GM12878 (cell line): ENCODE results near the gene CTNNA3. TPM values are rescaled to one million over a fixed set of nuclear protein-coding genes. Genes with fewer than 3 reads are reported as not detected.

ENCODE experiments used
- ATAC-seq: fragments of 200-7000 bp; cut with Tn5 transposase; 3 replicates; pipeline ENCODE4 v1.9.1; 2020; ENCODE audit warnings: mild to moderate bottlenecking, moderate library complexity
- BruUV-seq: library from RNA; stranded (reverse); fragments of 400-500 nt; replicated peaks from 2 replicates; lab custom pipeline; 2021; lab: Mats Ljungman, UMichigan
- CTCF ChIA-PET: fragments of 300-600 bp; sonication (Branson Sonifier 250); formaldehyde crosslinking; extraction: SDS; loops from one replicate; lab custom pipeline; 2021; ENCODE audit warnings: inconsistent platforms; lab: Yijun Ruan, JAX
- POLR2A ChIA-PET: fragments of 350-600 bp; formaldehyde crosslinking; extraction: SDS; loops from one replicate; lab custom pipeline; 2021; ENCODE audit warnings: inconsistent platforms; lab: Charles Lee
- RAD21 ChIA-PET: fragments of 300-600 bp; sonication (Branson Sonifier 250); formaldehyde crosslinking; loops from one replicate; lab custom pipeline; 2023; ENCODE audit warnings: antibody characterized with exemption; ENCODE audit not compliant: unreplicated experiment; lab: Charles Lee
- SMC1A ChIA-PET: fragments of 300-600 bp; sonication (Branson Sonifier 250); formaldehyde crosslinking; loops from one replicate; lab custom pipeline; 2023; ENCODE audit not compliant: unreplicated experiment, uncharacterized antibody; lab: Charles Lee
- DNase-seq: peaks from one replicate; pipeline ENCODE4 v3.0.0-alpha.2; 2011; ENCODE audit warnings: low read depth, low spot score
- FAIRE-seq: peaks from 3 replicates; lab custom pipeline; 2011; peaks lifted over from hg19 to GRCh38; lab: Jason Lieb, UNC
- H2AFZ ChIP-seq: 2 replicates; pipeline ENCODE4 v1.6.0; 2011; ENCODE audit warnings: low read depth, low read length, control low read depth; ENCODE audit not compliant: control insufficient read depth
- H3K27ac ChIP-seq: 2 replicates; pipeline ENCODE4 v1.5.1; 2011; ENCODE audit warnings: control low read depth; ENCODE audit not compliant: control insufficient read depth, insufficient read depth
- H3K27me3 ChIP-seq, 2 experiments: replicated peaks in 1 of 2; 2 replicates each; pipeline versions ENCODE4 v1.6.0 to v1.6.1; 2011; ENCODE audit warnings: low read length in 1 of 2; ENCODE audit not compliant: control insufficient read depth in 2 of 2, insufficient read depth in 2 of 2
- H3K36me3 ChIP-seq, 2 experiments: 2 replicates each; pipeline ENCODE4 v1.5.1; 2011; ENCODE audit warnings: low read length in 1 of 2; ENCODE audit not compliant: control insufficient read depth in 2 of 2, insufficient read depth in 2 of 2
- H3K4me1 ChIP-seq: 2 replicates; pipeline ENCODE4 v1.6.1; 2011; ENCODE audit warnings: mild to moderate bottlenecking, low read length, moderate library complexity, mixed read lengths; ENCODE audit not compliant: control insufficient read depth, insufficient read depth
- H3K4me2 ChIP-seq: 2 replicates; pipeline ENCODE4 v1.6.0; 2011; ENCODE audit warnings: control low read depth; ENCODE audit not compliant: control insufficient read depth, insufficient read depth
- H3K4me3 ChIP-seq: fragments of 200-600 bp; sonication (generic); 2 replicates; pipeline ENCODE4 v1.5.1; 2016
- H3K79me2 ChIP-seq: 2 replicates; pipeline ENCODE4 v1.6.0; 2011; ENCODE audit warnings: low read length; ENCODE audit not compliant: control insufficient read depth, insufficient read depth
- H3K9ac ChIP-seq: 2 replicates; pipeline ENCODE4 v1.8.0; 2011; ENCODE audit warnings: low read length, control low read depth, mixed read lengths; ENCODE audit not compliant: control insufficient read depth, insufficient read depth
- H3K9me3 ChIP-seq: replicated peaks from 3 replicates; pipeline ENCODE4 v1.5.1; 2011; ENCODE audit warnings: mild to moderate bottlenecking, low read length; ENCODE audit not compliant: control insufficient read depth, insufficient read depth
- H4K20me1 ChIP-seq: 2 replicates; pipeline ENCODE4 v1.6.0; 2011; ENCODE audit not compliant: control insufficient read depth, insufficient read depth
- CBX3 ChIP-seq: fragments of 200-600 bp; sonication (generic); IDR thresholded peaks from 2 replicates; pipeline ENCODE4 v1.6.1; 2016; ENCODE audit warnings: low read depth, borderline replicate concordance
- CEBPB ChIP-seq, 2 experiments: fragments of 150-350 bp in 1 of 2; IDR thresholded peaks; 2 replicates each; pipeline ENCODE4 v1.6.1; 2012 to 2014; ENCODE audit warnings: low read depth in 2 of 2, low read length in 2 of 2, borderline replicate concordance in 1 of 2, inconsistent platforms in 1 of 2
- EED ChIP-seq: sonication (generic); IDR thresholded peaks from 2 replicates; pipeline ENCODE4 v1.6.1; 2016; ENCODE audit warnings: antibody characterized with exemption, low read depth
- EZH2 ChIP-seq: IDR thresholded peaks from 2 replicates; pipeline ENCODE4 v1.6.1; 2012; ENCODE audit warnings: low read depth, mild to moderate bottlenecking, control low read depth, inconsistent platforms, low read length, borderline replicate concordance; ENCODE audit not compliant: control insufficient read depth
- GATAD2B ChIP-seq: fragments of 450-650 bp; conservative IDR thresholded peaks from 2 replicates; pipeline ENCODE4 v1.6.1; 2017; ENCODE audit warnings: low read depth, mild to moderate bottlenecking, moderate library complexity
- MTA2 ChIP-seq: fragments of 450-650 bp; IDR thresholded peaks from 2 replicates; pipeline ENCODE4 v1.6.1; 2016; ENCODE audit warnings: low read depth, mild to moderate bottlenecking, moderate library complexity
- MYB ChIP-seq: fragments of 150-350 bp; IDR thresholded peaks from 2 replicates; pipeline ENCODE4 v1.6.1; 2014; ENCODE audit warnings: mild to moderate bottlenecking, low read depth, low read length, borderline replicate concordance
- NR2F1 ChIP-seq: fragments of 450-650 bp; conservative IDR thresholded peaks from 2 replicates; pipeline ENCODE4 v1.6.1; 2017; ENCODE audit warnings: mild to moderate bottlenecking
- POLR2AphosphoS2 ChIP-seq: IDR thresholded peaks from 2 replicates; pipeline ENCODE4 v1.6.1; 2011; ENCODE audit warnings: low read depth, mild to moderate bottlenecking, low read length, improper control_type of control experiment, moderate library complexity
- RCOR1 ChIP-seq: conservative IDR thresholded peaks from 2 replicates; pipeline ENCODE4 v1.6.1; 2012; ENCODE audit warnings: low read depth, low read length, improper control_type of control experiment
- SMARCA5 ChIP-seq: fragments of 450-650 bp; IDR thresholded peaks from 2 replicates; pipeline ENCODE4 v1.6.1; 2017; ENCODE audit warnings: mild to moderate bottlenecking
- SP1 ChIP-seq: IDR thresholded peaks from one replicate; pipeline ENCODE4 v1.6.1; 2011; ENCODE audit warnings: low read depth, low read length
- STAT1 ChIP-seq: fragments of 450-650 bp; conservative IDR thresholded peaks from 2 replicates; pipeline ENCODE4 v1.6.1; 2014; ENCODE audit warnings: antibody characterized with exemption, mild to moderate bottlenecking
- SUPT20H ChIP-seq: IDR thresholded peaks from 2 replicates; pipeline ENCODE4 v1.6.1; 2011; ENCODE audit warnings: low read depth, mild to moderate bottlenecking, low read length, moderate library complexity, borderline replicate concordance; ENCODE audit not compliant: control insufficient read depth
- USF1 ChIP-seq: IDR thresholded peaks from 2 replicates; pipeline ENCODE4 v1.6.1; 2011; ENCODE audit warnings: borderline replicate concordance, low read depth, mild to moderate bottlenecking, moderate library complexity, mixed read lengths, low read length; ENCODE audit not compliant: insufficient read depth; ENCODE audit errors: extremely low read length
- WRNIP1 ChIP-seq: IDR thresholded peaks from 2 replicates; pipeline ENCODE4 v1.6.1; 2011; ENCODE audit warnings: low read depth, low read length, improper control_type of control experiment, borderline replicate concordance
- ZNF384 ChIP-seq: IDR thresholded peaks from 2 replicates; pipeline ENCODE4 v1.6.1; 2012; ENCODE audit warnings: low read depth, mild to moderate bottlenecking, low read length, improper control_type of control experiment, borderline replicate concordance
- WGBS: methylation state at CpG from one replicate; pipeline ENCODE4 v1.1.6; 2016; ENCODE audit warnings: low lambda C conversion rate; ENCODE audit not compliant: insufficient replicate concordance, insufficient coverage; ENCODE audit errors: missing lambda C conversion rate; 5-methylcytosine and 5-hydroxymethylcytosine counted together
- in situ Hi-C: fragments of 300-500 bp; cut with MboI; formaldehyde crosslinking; loops from 9 replicates; pipeline ENCODE4 v1.14.3; 2018; ENCODE audit warnings: mixed read lengths
- intact Hi-C: fragments of 100-400 bp; cut with micrococcal nuclease; formaldehyde crosslinking; loops from one replicate; pipeline ENCODE4 v1.14.2; 2022; ENCODE audit not compliant: unreplicated experiment
- polyA plus RNA-seq, 11 experiments: library from polyadenylated mRNA; depleted of rRNA in 4 of 11; unstranded in 6 of 11; stranded (reverse) in 5 of 11; fragments of >200 nt; fragmentation: Nextera tagmentation in 4 of 11; fragmentation: Illumina TruSeq in 1 of 11; extraction: Ambion mirVana in 4 of 11; extraction: Trizol in 1 of 11; gene quantifications; 1 replicate in 1 of 11; 2 replicates in 10 of 11; pipeline versions ENCODE4 v1.2.1 to v1.2.3, GENCODE V29; 2011 to 2016; ENCODE audit warnings: inconsistent platforms in 2 of 11, missing spikeins in 2 of 11, low read depth in 1 of 11
- total RNA-seq, 4 experiments: library from RNA; depleted of rRNA in 3 of 4; stranded (reverse); fragments of >200 nt in 3 of 4; fragmentation: Illumina TruSeq in 1 of 4; extraction: Trizol in 1 of 4; gene quantifications; 2 replicates each; pipeline versions ENCODE4 v1.2.1 to v1.2.3, GENCODE V29; 2013 to 2021
- TF ChIP-seq, protein P1 (sequence below): fragments of 450-650 bp; IDR thresholded peaks from 2 replicates; pipeline ENCODE4 v1.6.1; 2017; ENCODE audit warnings: mild to moderate bottlenecking, moderate library complexity

CTNNA3 gene
- total and polyA plus RNA-seq, 10 of the 15 experiments (the other 5 are each of a cell fraction or from before 2014, with no cell fraction given), result under 0.01 to 4.5 (median 0.22) TPM; not detected in 2

DNA sequence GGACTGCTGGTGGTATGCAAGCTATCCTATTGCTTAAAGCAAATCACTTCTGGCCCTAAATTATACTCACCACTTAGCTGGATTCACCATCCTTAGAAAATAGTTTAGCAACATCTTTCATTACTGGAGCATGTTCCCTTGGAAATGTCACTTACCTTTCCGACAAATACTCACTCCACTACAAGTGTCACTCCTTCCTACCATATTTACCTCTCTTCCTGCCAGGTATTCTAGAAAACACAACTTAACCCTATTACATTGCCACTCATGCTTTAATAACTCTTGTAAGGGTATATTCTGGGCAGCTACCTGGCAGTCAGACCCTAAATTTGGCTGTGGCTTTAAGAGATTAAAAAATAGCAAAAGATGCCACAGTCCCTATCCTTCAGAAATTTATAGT lies 37.5 kb upstream of the CTNNA3 start (continued):
- TF ChIP-seq, protein P1, sequence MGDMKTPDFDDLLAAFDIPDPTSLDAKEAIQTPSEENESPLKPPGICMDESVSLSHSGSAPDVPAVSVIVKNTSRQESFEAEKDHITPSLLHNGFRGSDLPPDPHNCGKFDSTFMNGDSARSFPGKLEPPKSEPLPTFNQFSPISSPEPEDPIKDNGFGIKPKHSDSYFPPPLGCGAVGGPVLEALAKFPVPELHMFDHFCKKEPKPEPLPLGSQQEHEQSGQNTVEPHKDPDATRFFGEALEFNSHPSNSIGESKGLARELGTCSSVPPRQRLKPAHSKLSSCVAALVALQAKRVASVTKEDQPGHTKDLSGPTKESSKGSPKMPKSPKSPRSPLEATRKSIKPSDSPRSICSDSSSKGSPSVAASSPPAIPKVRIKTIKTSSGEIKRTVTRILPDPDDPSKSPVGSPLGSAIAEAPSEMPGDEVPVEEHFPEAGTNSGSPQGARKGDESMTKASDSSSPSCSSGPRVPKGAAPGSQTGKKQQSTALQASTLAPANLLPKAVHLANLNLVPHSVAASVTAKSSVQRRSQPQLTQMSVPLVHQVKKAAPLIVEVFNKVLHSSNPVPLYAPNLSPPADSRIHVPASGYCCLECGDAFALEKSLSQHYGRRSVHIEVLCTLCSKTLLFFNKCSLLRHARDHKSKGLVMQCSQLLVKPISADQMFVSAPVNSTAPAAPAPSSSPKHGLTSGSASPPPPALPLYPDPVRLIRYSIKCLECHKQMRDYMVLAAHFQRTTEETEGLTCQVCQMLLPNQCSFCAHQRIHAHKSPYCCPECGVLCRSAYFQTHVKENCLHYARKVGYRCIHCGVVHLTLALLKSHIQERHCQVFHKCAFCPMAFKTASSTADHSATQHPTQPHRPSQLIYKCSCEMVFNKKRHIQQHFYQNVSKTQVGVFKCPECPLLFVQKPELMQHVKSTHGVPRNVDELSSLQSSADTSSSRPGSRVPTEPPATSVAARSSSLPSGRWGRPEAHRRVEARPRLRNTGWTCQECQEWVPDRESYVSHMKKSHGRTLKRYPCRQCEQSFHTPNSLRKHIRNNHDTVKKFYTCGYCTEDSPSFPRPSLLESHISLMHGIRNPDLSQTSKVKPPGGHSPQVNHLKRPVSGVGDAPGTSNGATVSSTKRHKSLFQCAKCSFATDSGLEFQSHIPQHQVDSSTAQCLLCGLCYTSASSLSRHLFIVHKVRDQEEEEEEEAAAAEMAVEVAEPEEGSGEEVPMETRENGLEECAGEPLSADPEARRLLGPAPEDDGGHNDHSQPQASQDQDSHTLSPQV, result no peak
- TF ChIP-seq CEBPB (IDR thresholded peaks at IDR 0.05; ENCODE audit: borderline replicate concordance in 1 of 2, low read depth in 2 of 2, low read length in 2 of 2), result no peak
- no peak for TF ChIP-seq USF1
- no peak for TF ChIP-seq SP1
- no peak for TF ChIP-seq EED
- no peak for TF ChIP-seq NR2F1
- TF ChIP-seq SMARCA5, result no peak
- TF ChIP-seq GATAD2B, result no peak

DNA sequence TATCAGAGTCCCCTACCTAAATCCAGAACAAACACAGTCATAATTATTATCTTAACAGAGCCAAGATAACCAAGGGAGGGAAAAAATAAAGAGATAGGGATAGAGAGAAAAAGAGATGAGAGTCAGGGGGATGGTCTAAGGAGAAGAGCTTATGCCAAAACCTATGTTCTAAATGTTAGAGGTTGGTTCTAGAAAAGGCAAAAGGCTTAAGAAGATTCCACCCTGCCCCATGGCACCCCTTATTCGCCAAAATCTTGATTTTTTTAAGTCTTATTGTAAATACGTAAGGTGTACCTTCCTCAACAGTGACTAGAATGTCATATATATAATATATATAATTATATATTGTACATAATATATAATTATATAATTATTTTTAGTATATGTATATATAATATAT lies 29.6 kb upstream of the CTNNA3 start:
- 71% methylated on average over 2 of the region's 2 CpGs for WGBS
- H3K36me3 ChIP-seq, result no peaks in the 10 kb centered on the region
- no peaks in the 10 kb centered on the region for H4K20me1 ChIP-seq
- ChIA-PET SMC1A (no interaction called here), POLR2A (no interaction called here), RAD21 (no interaction called here), CTCF (no interaction called here)
- TF ChIP-seq EZH2 (no peak), MYB (no peak), ZNF384 (no peak), POLR2AphosphoS2 (no peak), STAT1 (no peak), CBX3 (no peak), SUPT20H (no peak), MTA2 (no peak), RCOR1 (no peak), WRNIP1 (no peak)
- in situ Hi-C loops, result no loop called here
- no peak overlapping the region for H3K9ac ChIP-seq
- FAIRE-seq (no peak), ATAC-seq (no peak), DNase-seq (no peak)
- H3K4me2 ChIP-seq, result no peak overlapping the region
- H3K4me1 ChIP-seq, result peaks cover 3% of the 10 kb centered on the region; the same call in 1 of the 2 replicates
- BruUV-seq, result no TSS peak
- H3K27me3 ChIP-seq, result no peaks in the 10 kb centered on the region
- intact Hi-C loops, result no loop called here
- no peak overlapping the region for H3K27ac ChIP-seq
- no peak overlapping the region for H2AFZ ChIP-seq
- H3K4me3 ChIP-seq, result no peak overlapping the region
- no peaks in the 10 kb centered on the region for H3K9me3 ChIP-seq
- H3K79me2 ChIP-seq, result no peaks in the 10 kb centered on the region
